OCI-LY7 (cell line): Measurements from ENCODE around the gene PRKG1. TPM values are rescaled to one million over a fixed set of nuclear protein-coding genes. Genes with fewer than 3 reads are reported as not detected.

Experiments
- BruUV-seq: library from RNA; stranded (reverse); fragments of 400-500 nt; replicated peaks from 2 replicates; lab custom pipeline; 2021; lab: Mats Ljungman, UMichigan
- CTCF ChIA-PET: fragments of 300-600 bp; sonication (Branson Sonifier 250); formaldehyde crosslinking; loops from one replicate; lab custom pipeline; 2022; ENCODE audit warnings: antibody characterized with exemption; ENCODE audit not compliant: unreplicated experiment; lab: Charles Lee
- POLR2A ChIA-PET: fragments of 300-600 bp; sonication (Branson Sonifier 250); formaldehyde crosslinking; loops from one replicate; lab custom pipeline; 2022; ENCODE audit warnings: antibody characterized with exemption; lab: Charles Lee
- DNase-seq: peaks from one replicate; pipeline ENCODE4 v3.0.0-alpha.2; 2015; ENCODE audit warnings: low spot score
- H2AFZ ChIP-seq: fragments of 200-600 bp; sonication (generic), shearing (Covaris generic); 2 replicates; pipeline ENCODE4 v1.6.1; 2014; ENCODE audit warnings: mild to moderate bottlenecking, antibody characterized with exemption, low read length, moderate library complexity
- H3K27ac ChIP-seq: fragments of 200-600 bp; sonication (generic); 2 replicates; pipeline ENCODE4 v1.5.1; 2014; ENCODE audit warnings: mixed run types, low read depth, mild to moderate bottlenecking, moderate library complexity, low read length, inconsistent platforms; ENCODE audit not compliant: poor library complexity, severe bottlenecking
- H3K36me3 ChIP-seq: fragments of 200-600 bp; sonication (generic); 2 replicates; pipeline ENCODE4 v1.6.1; 2014; ENCODE audit warnings: mild to moderate bottlenecking, antibody characterized with exemption, low read length, moderate library complexity, mixed read lengths; ENCODE audit not compliant: insufficient read depth
- H3K4me1 ChIP-seq: fragments of 200-600 bp; sonication (generic); 2 replicates; pipeline ENCODE4 v1.5.1; 2014; ENCODE audit warnings: mild to moderate bottlenecking, low read length; ENCODE audit not compliant: insufficient read depth, poor library complexity, severe bottlenecking
- H3K4me2 ChIP-seq: fragments of 200-600 bp; sonication (generic); 2 replicates; pipeline ENCODE4 v1.6.1; 2014; ENCODE audit warnings: mild to moderate bottlenecking, low read length
- H3K4me3 ChIP-seq: fragments of 200-600 bp; sonication (generic); 2 replicates; pipeline ENCODE4 v1.5.1; 2014; ENCODE audit warnings: mild to moderate bottlenecking, low read depth, low read length; ENCODE audit not compliant: poor library complexity, severe bottlenecking
- H3K79me2 ChIP-seq: fragments of 200-600 bp; sonication (generic); 2 replicates; pipeline ENCODE4 v1.6.1; 2016; ENCODE audit warnings: low read depth, mild to moderate bottlenecking, low read length, moderate library complexity, mixed read lengths; ENCODE audit not compliant: insufficient read depth
- H3K9me2 ChIP-seq: fragments of 200-600 bp; sonication (generic); 2 replicates; pipeline ENCODE4 v1.6.1; 2016; ENCODE audit warnings: mild to moderate bottlenecking, low read length, mixed read lengths; ENCODE audit not compliant: insufficient read depth
- H3K9me3 ChIP-seq: fragments of 200-600 bp; sonication (generic); 2 replicates; pipeline ENCODE4 v1.6.1; 2014; ENCODE audit warnings: mild to moderate bottlenecking, mixed run types, low read length, mixed read lengths
- H4K20me1 ChIP-seq: fragments of 200-600 bp; sonication (generic); 2 replicates; pipeline ENCODE4 v1.6.1; 2014; ENCODE audit warnings: mild to moderate bottlenecking, antibody characterized with exemption, low read length, moderate library complexity, mixed read lengths; ENCODE audit not compliant: insufficient read depth
- EZH2phosphoT487 ChIP-seq: fragments of 200-600 bp; sonication (generic); IDR thresholded peaks from 2 replicates; pipeline ENCODE4 v1.6.1; 2018; ENCODE audit warnings: low read depth, borderline replicate concordance, mild to moderate bottlenecking, mixed run types, antibody characterized with exemption, low read length, moderate library complexity, mixed read lengths
- intact Hi-C: fragments of 100-400 bp; cut with micrococcal nuclease; formaldehyde crosslinking; loops from one replicate; pipeline ENCODE4 v1.10.0; 2022; ENCODE audit not compliant: unreplicated experiment
- total RNA-seq, 2 experiments: library from RNA; depleted of rRNA in 1 of 2; stranded (reverse); fragments of >200 nt in 1 of 2; shearing (Covaris generic) in 1 of 2; gene quantifications; 2 replicates each; pipeline ENCODE4 v1.2.3, GENCODE V29; 2014 to 2022
- TF ChIP-seq, protein P1 (sequence below): fragments of 200-600 bp; sonication (generic); conservative IDR thresholded peaks from 2 replicates; pipeline ENCODE4 v1.5.1; 2014; ENCODE audit warnings: mild to moderate bottlenecking, antibody characterized with exemption, low read length, moderate library complexity, mixed read lengths

Gene PRKG1
- total RNA-seq, 2 experiments from 2014 or later, result not detected

DNA sequence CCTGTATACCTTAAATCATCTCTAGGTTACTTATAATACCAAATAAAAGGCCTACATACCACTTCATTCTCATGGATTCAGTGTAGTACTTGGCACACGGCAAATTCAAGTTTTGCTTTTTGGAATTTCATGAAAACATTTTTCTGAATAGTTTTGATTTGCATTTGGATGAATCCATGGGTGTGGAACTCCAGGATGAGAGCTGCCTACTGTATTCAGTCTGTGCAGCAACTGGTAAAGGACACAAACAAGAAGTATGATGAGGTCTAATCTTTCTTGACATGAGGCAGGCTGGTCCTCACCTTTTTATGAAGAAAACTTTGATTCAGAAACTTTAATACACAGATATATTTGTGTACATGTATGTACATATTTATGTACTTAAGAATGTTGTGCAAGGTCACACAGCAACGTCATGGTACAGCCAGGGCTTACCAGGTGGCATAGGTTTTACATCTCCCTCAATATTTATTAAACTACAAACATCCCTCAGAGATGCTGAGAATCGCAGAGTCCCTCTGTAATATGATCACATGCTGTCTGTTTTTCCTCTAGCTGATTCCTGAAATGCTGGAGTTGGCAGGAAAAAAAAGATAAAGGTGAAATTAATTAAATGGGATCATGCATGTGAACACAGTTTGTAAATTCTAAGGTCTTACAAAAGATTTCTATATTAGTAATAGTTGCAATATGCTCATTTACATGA, 239.6 kb downstream of the PRKG1 start:
- intact Hi-C loops, result no loop called here
- Histone ChIP-seq H3K9me3 (no peaks in the 10 kb centered on the region), H3K4me1 (no peaks in the 10 kb centered on the region), H3K4me3 (no peak overlapping the region), H2AFZ (no peak overlapping the region), H3K4me2 (no peak overlapping the region), H3K36me3 (no peaks in the 10 kb centered on the region), H3K9me2 (no peaks in the 10 kb centered on the region), H3K79me2 (no peaks in the 10 kb centered on the region), H4K20me1 (no peaks in the 10 kb centered on the region), H3K27ac (no peak overlapping the region)
- CTCF ChIA-PET, result no interaction called here
- DNase-seq, result no peak
- TF ChIP-seq EZH2phosphoT487, result no peak
- TF ChIP-seq, protein P1, sequence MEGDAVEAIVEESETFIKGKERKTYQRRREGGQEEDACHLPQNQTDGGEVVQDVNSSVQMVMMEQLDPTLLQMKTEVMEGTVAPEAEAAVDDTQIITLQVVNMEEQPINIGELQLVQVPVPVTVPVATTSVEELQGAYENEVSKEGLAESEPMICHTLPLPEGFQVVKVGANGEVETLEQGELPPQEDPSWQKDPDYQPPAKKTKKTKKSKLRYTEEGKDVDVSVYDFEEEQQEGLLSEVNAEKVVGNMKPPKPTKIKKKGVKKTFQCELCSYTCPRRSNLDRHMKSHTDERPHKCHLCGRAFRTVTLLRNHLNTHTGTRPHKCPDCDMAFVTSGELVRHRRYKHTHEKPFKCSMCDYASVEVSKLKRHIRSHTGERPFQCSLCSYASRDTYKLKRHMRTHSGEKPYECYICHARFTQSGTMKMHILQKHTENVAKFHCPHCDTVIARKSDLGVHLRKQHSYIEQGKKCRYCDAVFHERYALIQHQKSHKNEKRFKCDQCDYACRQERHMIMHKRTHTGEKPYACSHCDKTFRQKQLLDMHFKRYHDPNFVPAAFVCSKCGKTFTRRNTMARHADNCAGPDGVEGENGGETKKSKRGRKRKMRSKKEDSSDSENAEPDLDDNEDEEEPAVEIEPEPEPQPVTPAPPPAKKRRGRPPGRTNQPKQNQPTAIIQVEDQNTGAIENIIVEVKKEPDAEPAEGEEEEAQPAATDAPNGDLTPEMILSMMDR, result no peak
- POLR2A ChIA-PET, result interaction anchor here (0.7 kb wide), 1 partner anchor 743 kb away, joined by 3 read pairs; no protein-coding TSS in a partner anchor
- no TSS peak for BruUV-seq

- CTCF ChIA-PET, result no interaction called here
- POLR2A ChIA-PET, result interaction anchor here (0.7 kb wide), 1 partner anchor 743 kb away, joined by 3 read pairs; no protein-coding TSS in a partner anchor
- DNase-seq, result no peak
- TF ChIP-seq EZH2phosphoT487, result no peak
- TF ChIP-seq, protein P1, result no peak
- H3K36me3 ChIP-seq, result no peaks in the 10 kb centered on the region
- H3K4me3 ChIP-seq, result no peak overlapping the region
- H3K9me2 ChIP-seq, result no peaks in the 10 kb centered on the region
- H3K4me2 ChIP-seq, result no peak overlapping the region
- no peak overlapping the region for H3K27ac ChIP-seq
- no peaks in the 10 kb centered on the region for H4K20me1 ChIP-seq
- H3K4me1 ChIP-seq, result no peaks in the 10 kb centered on the region
- H3K79me2 ChIP-seq, result no peaks in the 10 kb centered on the region
- H3K9me3 ChIP-seq, result no peaks in the 10 kb centered on the region
- BruUV-seq, result no TSS peak
- intact Hi-C loops, result no loop called here
- no peak overlapping the region for H2AFZ ChIP-seq
Measured at GRCh38 chr10:51314481-51314880, 240.2 kb downstream of the PRKG1 start.
